Stimulated activated CD4-positive, alpha-beta T cell treated with anti-CD3 and anti-CD28 coated beads, Interleukin-2, amount 100 ng/mL, for 48 hours (primary cell): ENCODE measurements around the gene RNF126.
A peak's percentile ranks its signal among the peaks of the same experiment; 100 is the strongest.
"Not testable (repeated sequence)": the region's sequence is repeated elsewhere in the genome, so short reads cannot be mapped to it uniquely, and the experiment has no call there.

ENCODE experiments used
- DNase-seq, 2 donors: peaks; one replicate each; pipeline ENCODE4 v3.0.0-alpha.2; 2020

The RNF126 gene

GRCh38 chr19:662962-663681 lies at the start of gene RNF126:
Gene RNF126, minus strand, starts transcription at chr19:663214. Its CDS starts 93 bp downstream, at chr19:663121.
- peak; percentile 97 to 98 for DNase-seq

DNA sequence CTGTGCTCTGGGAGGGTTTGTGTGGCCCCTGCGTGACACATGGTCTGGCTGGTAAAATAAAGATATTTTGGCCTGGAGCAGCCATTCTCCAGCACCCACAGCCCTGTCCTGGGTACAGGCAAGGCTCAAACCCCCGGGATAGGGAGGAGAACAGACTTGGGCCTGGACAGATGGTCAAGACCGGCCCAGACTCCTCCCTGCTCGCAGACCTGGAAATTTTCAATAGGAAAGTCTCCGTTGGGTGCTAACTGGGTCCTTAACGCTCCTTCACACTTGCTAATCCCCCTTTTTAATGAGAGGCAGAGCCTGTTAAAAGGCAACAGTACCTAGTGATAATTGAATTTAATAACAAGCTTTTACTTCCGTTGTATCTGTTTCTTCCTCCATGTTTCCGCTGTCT lies 48.2 kb upstream of the RNF126 start:
- no peak for DNase-seq

DNA sequence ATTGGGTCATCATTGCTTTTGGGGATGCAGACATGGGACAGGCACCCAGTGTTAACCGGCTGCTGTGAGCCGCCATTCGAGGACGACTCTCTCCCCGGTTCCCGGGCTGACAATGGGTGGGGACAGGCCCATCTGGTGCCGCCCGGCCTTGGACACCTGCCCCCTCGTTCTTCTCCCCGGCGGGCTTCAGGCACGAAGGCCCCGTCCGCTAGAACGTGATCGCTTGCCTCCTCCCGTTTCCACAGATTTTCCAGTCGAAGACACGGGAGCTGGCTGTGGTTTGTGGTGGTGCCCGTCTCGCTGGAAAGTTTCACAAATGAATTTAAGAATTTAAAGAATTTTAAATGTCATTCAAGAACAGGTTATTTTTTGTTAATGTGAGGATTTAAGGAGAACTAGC lies 47.8 kb upstream of the RNF126 start:
- no peak for DNase-seq

GRCh38 chr19:709965-710571 lies 47.1 kb upstream of the RNF126 start:
- no peak for DNase-seq

- no peak for DNase-seq
Observed at GRCh38 chr19:709196-709964, 46.4 kb upstream of the RNF126 start.

DNA sequence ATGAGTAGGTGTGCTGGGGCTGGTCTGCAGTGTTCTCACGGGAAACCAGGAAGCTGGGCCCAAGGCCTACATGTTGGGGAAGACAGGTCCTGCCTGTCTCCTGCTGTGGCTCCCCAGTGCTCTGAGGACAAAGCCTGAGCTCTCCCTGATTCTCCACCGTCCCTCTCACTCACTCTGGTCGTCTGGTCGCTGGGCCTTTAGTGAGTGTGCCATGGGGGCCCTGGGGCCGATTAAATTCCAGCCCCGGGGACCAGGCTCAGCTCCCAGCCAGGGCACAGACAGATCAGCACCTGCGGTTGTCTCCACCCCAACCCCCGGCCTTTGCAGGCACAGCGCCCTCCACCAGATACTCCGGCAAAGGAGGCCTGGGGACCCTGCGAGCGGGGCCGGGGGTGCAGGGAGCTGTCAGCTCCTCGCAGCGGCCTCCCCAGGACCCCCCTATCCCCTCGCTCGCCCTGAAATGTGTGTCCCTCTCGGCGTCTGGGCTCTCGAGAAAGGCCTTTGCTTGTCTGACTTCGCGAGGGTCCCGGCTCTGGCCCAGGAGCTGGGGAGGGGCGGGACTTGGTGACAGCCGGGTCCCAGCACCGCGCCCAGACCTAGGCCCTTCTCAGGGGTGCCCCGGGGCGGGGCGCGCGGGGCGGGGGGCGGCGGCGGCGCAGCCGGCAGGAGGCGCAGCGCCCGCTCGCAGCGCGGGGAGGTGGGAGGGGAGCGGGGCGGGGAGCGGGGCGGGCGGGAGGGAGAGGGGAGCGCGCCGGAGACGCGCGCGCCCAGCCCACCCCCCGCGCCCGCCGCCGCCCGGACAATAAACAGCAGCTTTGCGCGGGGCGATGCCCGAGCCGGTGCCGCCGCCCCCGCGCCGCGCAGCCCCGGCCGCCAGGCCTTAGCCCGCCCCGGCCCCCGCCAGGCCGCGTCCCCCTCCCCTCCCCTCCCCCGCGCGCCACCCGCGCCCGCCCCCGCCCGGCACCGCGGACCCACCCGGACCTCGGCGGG lies 45.4 kb upstream of the RNF126 start, which contains the start of gene PALM:
Gene PALM (plus strand): TSS at position 782 of the 990 bp plus-strand sequence. CDS start 212 bp downstream, outside the sequence.
- DNase-seq, result no peak

DNA sequence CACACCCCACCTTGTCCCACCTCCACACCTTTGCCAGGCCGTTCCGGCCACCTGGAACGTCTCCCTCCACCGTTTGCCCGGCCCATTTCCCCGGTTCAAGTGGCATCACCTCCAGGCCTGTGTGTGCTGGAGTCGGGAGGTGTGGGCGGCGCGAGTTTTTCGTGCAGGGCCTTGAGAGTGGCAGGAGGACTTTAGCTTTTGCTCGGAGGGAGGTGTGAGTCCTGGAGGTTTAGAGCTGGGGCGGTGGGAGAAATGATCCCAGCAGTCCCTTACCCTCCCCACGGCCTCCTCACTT lies 41.4 kb upstream of the RNF126 start:
- DNase-seq, result no peak

- peak; percentile 55 to 72 for DNase-seq
Observed at GRCh38 chr19:703651-704446, 40.8 kb upstream of the RNF126 start.

- no peak for DNase-seq
Observed at GRCh38 chr19:703329-703650, 40.3 kb upstream of the RNF126 start.

- not testable (repeated sequence) for DNase-seq
Observed at GRCh38 chr19:702847-703246, 39.8 kb upstream of the RNF126 start.

- not testable (repeated sequence) for DNase-seq
Observed at GRCh38 chr19:699885-700284, 36.9 kb upstream of the RNF126 start.

- DNase-seq, result not testable (repeated sequence)
Observed at GRCh38 chr19:698529-698928, 35.5 kb upstream of the RNF126 start.

- no peak for DNase-seq
Observed at GRCh38 chr19:695352-695949, 32.4 kb upstream of the RNF126 start, which contains the start of gene PRSS57. Gene PRSS57, minus strand, starts transcription at chr19:695452. Its CDS starts 22 bp downstream, at chr19:695430.

GRCh38 chr19:694481-695351 lies 31.7 kb upstream of the RNF126 start:
- no peak for DNase-seq

DNA sequence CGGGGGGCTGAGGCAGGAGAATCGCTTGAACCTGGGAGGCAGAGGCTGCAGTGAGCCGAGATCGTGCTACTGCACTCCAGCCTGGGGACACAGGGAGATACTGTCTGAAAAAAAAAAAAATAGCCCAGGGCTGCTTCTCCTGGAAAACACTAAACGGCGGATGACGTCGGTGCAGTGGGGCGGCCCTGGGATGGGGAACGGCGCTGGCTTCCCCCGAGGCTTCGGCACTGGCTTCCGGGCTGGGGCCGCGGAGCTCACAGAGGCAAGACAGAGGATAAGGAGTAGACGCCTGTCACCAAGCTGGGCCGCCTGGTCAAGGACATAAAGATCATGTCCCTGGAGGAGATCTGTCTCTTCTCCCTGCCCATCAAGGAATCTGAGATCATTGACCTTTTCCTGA lies 27.2 kb upstream of the RNF126 start:
- no peak for DNase-seq

- no peak for DNase-seq
Observed at GRCh38 chr19:688992-689391, 26.0 kb upstream of the RNF126 start.

DNA sequence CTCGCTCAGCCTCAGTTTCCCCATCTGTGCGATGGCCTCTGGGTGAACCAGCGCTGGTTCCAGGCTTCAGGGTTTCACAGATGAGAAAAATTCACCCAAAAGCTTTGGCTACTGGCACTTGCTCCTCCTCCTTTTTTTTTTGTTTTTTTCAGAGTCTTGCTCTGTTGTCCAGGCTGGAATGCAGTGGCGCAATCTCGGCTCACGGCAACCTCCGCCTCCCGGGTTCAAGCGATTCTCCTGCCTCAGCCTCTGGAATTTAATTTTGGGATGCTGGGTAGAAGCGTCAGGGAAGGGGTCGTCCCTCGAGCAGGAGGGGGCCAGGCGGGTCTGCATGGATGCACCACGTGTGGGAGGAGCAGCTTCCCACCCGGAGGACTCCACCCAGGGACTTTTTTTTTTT lies 25.2 kb upstream of the RNF126 start:
- no peak for DNase-seq

GRCh38 chr19:687569-688166 lies 24.7 kb upstream of the RNF126 start:
- no peak for DNase-seq

- no peak for DNase-seq
Observed at GRCh38 chr19:686589-687297, 23.7 kb upstream of the RNF126 start.
